VCaP (cell line): ENCODE results near the gene GUCA2A.

Experiments used
- H3K27ac ChIP-seq: fragments of 450-650 bp; 2 replicates; pipeline ENCODE4 v1.5.1; 2017
- TF ChIP-seq, protein P1 (sequence below): fragments of 450-650 bp; conservative IDR thresholded peaks from 2 replicates; pipeline ENCODE4 v1.5.1; 2017; ENCODE audit warnings: mild to moderate bottlenecking, moderate library complexity

GUCA2A gene

DNA sequence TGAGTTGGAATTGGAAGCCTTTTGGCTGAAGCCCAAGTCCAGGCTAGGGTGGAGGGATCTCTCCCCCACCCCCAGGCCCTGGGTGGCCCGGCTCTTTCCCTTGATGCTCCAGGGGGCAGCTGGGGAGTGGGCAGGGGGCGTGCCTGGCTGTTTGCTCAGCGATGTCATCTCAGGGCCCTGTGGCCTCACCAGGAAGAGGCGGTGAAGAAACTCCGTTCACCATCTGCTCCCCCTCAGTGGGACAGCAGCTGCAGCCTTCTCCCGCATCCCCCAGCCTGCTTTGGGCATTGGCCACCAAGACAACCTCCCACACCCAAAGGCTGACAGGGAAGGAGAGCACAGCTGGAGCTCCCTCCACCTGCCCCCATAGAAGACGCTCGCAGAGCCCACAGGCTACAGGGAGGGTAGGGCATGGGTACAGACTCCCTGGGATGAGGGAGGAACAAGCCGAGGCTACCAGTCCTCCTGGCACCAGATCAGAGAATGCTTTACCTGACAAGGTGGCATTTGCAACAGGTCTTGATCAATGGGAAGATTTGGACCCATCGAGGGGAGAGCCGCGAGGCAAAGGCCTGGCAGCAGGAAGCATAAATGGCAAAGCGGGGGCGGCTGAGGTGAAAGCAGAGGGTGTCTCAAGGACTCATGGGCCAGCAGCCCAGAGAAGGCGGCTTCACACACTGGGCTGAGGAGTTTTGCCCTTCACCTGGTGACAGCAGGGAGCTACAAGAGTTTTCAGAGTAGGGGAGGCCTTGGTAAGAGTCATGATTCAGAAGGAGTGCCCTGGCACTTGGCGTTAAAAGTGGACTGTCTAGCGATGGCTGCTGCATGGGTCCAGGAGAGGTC, 6.5 kb upstream of the GUCA2A start:
- TF ChIP-seq, protein P1, sequence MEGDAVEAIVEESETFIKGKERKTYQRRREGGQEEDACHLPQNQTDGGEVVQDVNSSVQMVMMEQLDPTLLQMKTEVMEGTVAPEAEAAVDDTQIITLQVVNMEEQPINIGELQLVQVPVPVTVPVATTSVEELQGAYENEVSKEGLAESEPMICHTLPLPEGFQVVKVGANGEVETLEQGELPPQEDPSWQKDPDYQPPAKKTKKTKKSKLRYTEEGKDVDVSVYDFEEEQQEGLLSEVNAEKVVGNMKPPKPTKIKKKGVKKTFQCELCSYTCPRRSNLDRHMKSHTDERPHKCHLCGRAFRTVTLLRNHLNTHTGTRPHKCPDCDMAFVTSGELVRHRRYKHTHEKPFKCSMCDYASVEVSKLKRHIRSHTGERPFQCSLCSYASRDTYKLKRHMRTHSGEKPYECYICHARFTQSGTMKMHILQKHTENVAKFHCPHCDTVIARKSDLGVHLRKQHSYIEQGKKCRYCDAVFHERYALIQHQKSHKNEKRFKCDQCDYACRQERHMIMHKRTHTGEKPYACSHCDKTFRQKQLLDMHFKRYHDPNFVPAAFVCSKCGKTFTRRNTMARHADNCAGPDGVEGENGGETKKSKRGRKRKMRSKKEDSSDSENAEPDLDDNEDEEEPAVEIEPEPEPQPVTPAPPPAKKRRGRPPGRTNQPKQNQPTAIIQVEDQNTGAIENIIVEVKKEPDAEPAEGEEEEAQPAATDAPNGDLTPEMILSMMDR = no peak
- H3K27ac ChIP-seq = peak overlapping the region; percentile 94

DNA sequence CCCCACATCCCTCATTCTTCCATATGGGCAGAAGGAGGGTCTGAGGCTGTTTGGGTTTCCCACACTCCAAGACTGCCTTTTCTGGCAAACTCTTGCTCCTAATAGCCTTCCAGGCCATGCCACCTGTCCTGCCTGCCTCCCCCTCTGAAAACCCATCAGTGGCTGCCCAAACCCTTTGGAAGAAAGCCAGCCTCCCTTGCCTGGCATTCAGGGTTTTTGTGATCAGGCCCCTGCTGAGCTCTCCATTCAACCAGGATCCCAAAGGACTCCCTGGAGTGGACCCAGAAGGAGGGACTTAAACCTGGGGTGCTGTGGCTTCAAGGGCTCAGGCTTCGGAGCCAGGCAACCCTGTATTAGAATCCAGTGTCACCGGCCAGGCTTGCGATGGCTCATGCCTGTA, 4.2 kb upstream of the GUCA2A start:
- TF ChIP-seq, protein P1 = no peak
- peak overlapping the region; percentile 94 for H3K27ac ChIP-seq

DNA sequence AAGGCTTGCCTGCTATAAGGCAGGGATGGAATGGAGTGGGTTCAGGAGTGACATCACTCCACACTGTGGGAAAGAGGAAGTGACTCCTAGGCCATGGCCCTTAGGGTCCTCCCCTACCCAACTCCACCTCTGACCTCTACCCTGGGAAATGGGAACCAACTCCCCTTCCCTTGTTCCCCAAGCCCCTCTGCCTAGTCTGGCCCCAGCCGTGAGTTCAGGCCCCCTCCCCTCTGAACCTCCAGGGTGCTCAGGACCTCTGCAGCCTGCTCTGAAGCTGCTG, 3.8 kb upstream of the GUCA2A start:
- TF ChIP-seq, protein P1 = no peak

DNA sequence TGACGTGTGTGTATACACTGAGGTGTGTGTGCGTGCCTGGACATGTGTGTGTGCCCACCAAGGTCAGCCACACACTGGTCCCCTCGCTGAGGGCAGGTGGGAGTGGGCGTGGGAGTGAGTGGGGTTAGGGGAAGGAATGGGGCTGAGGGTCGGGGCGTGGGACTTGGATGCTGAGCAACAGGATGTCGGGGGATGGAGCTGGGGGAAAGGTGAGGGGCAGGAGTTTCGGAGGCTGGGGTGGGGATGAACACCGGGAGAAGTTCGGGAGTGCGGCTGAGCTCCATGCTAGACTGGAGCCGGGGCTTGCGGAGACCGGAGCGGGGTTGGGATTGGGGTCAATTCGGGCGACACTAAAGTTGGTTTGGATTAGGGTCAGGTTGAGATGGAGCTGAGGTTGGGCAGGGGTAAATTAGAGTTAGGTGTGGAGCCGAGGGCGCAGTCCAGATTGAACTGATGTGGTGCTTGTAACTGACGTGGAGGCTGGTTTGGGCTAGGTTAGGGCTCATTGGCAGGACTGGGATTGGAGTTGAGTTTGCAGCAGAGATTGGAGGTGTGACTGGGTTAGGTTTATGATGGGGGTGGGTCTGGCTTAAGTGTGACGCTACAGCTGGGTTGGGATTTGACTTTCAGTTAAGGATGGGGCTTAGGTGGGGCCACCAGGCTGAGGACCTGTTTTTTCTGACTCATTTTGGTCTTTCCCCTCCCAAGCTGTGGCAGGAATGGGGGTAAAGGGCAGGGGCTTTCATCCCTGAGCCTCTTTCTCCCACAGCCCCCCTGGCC, 3.3 kb upstream of the GUCA2A start:
- no peak overlapping the region; the same call in 1 of the 2 replicates for H3K27ac ChIP-seq
- TF ChIP-seq, protein P1 = no peak

More for the DNA sequence above, 3.8 kb upstream of the GUCA2A start:
- peak overlapping the region; percentile 94 for H3K27ac ChIP-seq

DNA sequence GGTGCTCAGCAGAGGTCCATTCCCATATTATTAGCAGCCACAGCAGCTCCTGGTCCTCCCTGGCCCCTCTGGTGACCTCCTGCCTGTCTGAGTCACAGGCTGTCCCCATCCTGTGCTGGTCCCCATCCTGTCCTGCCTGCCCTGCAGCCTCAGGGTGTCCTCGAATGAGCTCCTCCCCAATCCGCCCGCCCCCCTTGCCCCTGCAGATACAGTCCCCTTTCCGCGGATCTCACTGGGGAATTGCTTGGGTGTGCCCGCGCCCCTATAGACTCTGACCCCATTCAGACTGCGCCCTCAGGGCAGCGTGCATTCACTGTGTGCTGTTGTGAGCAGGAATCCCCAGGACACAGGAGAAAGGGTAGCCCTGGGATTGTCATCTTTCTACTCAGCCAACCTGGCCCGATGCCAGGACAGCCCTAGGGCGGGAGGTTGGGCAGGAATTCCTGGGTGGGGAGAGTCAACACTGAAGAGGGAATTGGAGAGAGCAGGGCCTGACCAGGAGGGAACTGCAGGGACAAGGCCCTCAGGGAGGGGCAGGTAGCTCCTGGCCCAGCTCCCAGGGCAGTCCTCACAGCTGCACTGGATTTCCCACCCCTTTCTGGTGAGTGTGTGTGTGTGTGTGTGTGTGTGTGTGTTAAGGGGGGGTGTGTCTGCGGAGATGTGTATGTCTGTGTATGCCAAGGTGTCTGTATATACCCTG, 1.1 kb upstream of the GUCA2A start:
- peak overlapping the region; percentile 91 for H3K27ac ChIP-seq
- TF ChIP-seq, protein P1 = no peak

DNA sequence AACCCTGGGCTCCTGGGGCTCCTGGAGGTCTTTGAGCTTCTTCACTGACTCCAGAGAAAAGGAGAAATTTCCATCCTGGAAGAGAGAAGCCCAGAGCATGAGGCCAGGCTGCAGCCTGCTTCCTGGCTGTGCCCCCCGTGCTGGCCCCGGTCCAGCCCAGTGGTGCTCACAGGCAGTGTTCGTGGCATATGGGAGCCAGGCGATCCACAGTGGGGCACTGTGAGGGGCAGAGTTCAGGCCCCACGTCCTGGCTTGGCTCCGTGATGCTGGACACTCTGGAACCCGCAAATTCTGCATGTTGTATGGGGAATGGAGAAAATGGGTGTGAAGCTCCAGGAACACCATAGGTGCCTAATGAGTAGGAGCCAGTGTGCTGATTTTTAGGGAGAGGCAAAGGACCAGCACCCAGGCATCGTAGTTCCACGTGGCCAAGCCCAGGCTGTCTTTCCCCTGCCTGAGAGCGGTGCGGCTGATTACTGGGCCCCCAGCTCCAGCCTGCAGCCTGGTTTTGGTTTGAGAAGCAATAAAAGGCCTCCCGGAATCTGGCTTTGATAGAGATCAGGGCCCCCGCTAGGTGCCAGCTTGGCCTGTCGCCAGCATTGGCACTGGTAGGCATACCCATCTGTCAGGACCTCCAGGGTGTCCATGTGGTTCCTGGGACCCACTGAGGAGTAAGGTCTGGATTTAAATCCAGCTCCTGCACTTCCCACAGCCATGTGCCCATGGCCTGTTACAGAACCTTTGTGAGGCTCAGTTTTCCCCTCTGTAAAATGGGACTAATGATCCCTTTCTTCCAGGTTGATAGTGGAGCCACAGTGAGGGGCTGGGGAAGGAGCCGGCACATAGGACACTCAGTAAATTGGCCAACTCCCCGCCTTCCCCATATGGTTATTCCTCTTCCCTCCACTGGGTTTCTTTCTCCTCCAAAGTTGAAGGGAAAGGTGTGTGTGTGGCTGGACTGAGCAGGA, 725 bp downstream of the GUCA2A start:
- H3K27ac ChIP-seq = peak overlapping the region; percentile 91
- TF ChIP-seq, protein P1 = no peak
